GM23248 (cell line): Measurements from ENCODE around the gene PALMD. TPM values are rescaled to one million over a fixed set of nuclear protein-coding genes. Genes with fewer than 3 reads are reported as not detected.

ENCODE experiments used
- DNase-seq: peaks from one replicate; pipeline ENCODE4 v3.0.0-alpha.2; 2015
- H2AFZ ChIP-seq: fragments of 200-600 bp; sonication (generic); 2 replicates; pipeline ENCODE4 v1.6.1; 2016; ENCODE audit warnings: antibody characterized with exemption
- H3F3A ChIP-seq: fragments of 200-600 bp; sonication (generic); 2 replicates; pipeline ENCODE4 v1.6.1; 2016; ENCODE audit warnings: mild to moderate bottlenecking, antibody characterized with exemption, mixed run types; ENCODE audit not compliant: insufficient read depth
- H3K27ac ChIP-seq: fragments of 200-600 bp; sonication (generic); 2 replicates; pipeline ENCODE4 v1.5.1; 2016; ENCODE audit warnings: mild to moderate bottlenecking
- H3K27me3 ChIP-seq: fragments of 200-600 bp; sonication (generic); replicated peaks from 2 replicates; pipeline ENCODE4 v1.6.1; 2016; ENCODE audit warnings: mild to moderate bottlenecking; ENCODE audit not compliant: insufficient read depth
- H3K36me3 ChIP-seq: fragments of 200-600 bp; sonication (generic); 2 replicates; pipeline ENCODE4 v1.6.1; 2016; ENCODE audit warnings: low read depth, mild to moderate bottlenecking
- H3K4me1 ChIP-seq: fragments of 200-600 bp; sonication (generic); 2 replicates; pipeline ENCODE4 v1.6.1; 2016; ENCODE audit warnings: mild to moderate bottlenecking; ENCODE audit not compliant: insufficient read depth
- H3K4me2 ChIP-seq: fragments of 200-600 bp; sonication (generic); one replicate; pipeline ENCODE4 v1.6.1; 2016; ENCODE audit warnings: mild to moderate bottlenecking; ENCODE audit not compliant: unreplicated experiment
- H3K4me3 ChIP-seq: fragments of 200-600 bp; sonication (generic); 2 replicates; pipeline ENCODE4 v1.5.1; 2016; ENCODE audit warnings: mild to moderate bottlenecking
- H3K79me2 ChIP-seq: fragments of 200-600 bp; sonication (generic); 2 replicates; pipeline ENCODE4 v1.6.1; 2016; ENCODE audit warnings: mild to moderate bottlenecking; ENCODE audit not compliant: insufficient read depth
- H3K9ac ChIP-seq: fragments of 200-600 bp; sonication (generic); 2 replicates; pipeline ENCODE4 v1.6.1; 2016; ENCODE audit warnings: mild to moderate bottlenecking
- H3K9me2 ChIP-seq: fragments of 200-600 bp; sonication (generic); 2 replicates; pipeline ENCODE4 v1.6.1; 2016; ENCODE audit warnings: mixed run types, mild to moderate bottlenecking, moderate library complexity; ENCODE audit not compliant: insufficient read depth
- H3K9me3 ChIP-seq: fragments of 200-600 bp; sonication (generic); one replicate; pipeline ENCODE4 v1.6.1; 2017; ENCODE audit warnings: low read depth
- H4K20me1 ChIP-seq: fragments of 200-600 bp; sonication (generic); 2 replicates; pipeline ENCODE4 v1.6.0; 2016; ENCODE audit not compliant: insufficient read depth
- EZH2 ChIP-seq: fragments of 200-600 bp; sonication (generic); IDR thresholded peaks from 2 replicates; pipeline ENCODE4 v1.6.1; 2018; ENCODE audit warnings: antibody characterized with exemption, mild to moderate bottlenecking; ENCODE audit not compliant: insufficient read depth, poor library complexity, severe bottlenecking
- EZH2phosphoT487 ChIP-seq: fragments of 200-600 bp; sonication (generic); IDR thresholded peaks from 2 replicates; pipeline ENCODE4 v1.6.1; 2018; ENCODE audit warnings: antibody characterized with exemption, moderate library complexity, mild to moderate bottlenecking, low read depth; ENCODE audit not compliant: insufficient read depth
- WGBS, 2 experiments: methylation state at CpG; one replicate each; pipeline ENCODE4 v1.1.6; 2015 to 2017; ENCODE audit warnings: low lambda C conversion rate in 2 of 2, low coverage in 1 of 2; ENCODE audit errors: missing lambda C conversion rate in 2 of 2; 5-methylcytosine and 5-hydroxymethylcytosine counted together
- in situ Hi-C: fragments of 300-500 bp; cut with MboI; formaldehyde crosslinking; loops from 2 replicates; pipeline ENCODE4 v1.15.0; 2020
- polyA plus RNA-seq: library from polyadenylated mRNA; unstranded; fragments of >200 nt; fragmentation: Nextera tagmentation; extraction: Ambion mirVana; gene quantifications from 2 replicates; pipeline ENCODE4 v1.2.1, GENCODE V29; 2016
- total RNA-seq: library from RNA; depleted of rRNA; stranded (reverse); fragments of >200 nt; shearing (Covaris generic); gene quantifications from 2 replicates; pipeline ENCODE4 v1.2.3, GENCODE V29; 2014

The PALMD gene
- total and polyA plus RNA-seq, 2 experiments from 2014 or later: 0.09 to 0.11 TPM

DNA sequence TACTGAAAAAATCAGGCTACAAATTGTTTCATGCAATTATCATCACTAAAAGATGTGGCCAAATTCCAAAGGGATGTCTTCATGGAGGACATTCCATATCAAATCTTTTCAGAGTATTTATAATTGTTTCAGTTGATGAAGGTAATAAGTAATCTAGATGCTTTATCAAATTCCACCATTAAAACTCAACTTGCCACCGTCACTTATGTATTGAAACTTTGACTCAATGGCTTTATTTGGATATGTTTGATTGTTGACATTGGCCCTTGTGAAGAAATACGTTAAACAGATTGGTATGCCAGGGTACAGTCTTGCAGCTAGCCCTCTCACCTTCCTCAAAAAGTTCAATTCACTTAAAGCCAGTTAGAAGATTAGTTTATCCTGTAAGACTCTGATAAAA, 32.2 kb upstream of the PALMD start:
- Histone ChIP-seq H3K27ac (no peak overlapping the region), H3K9me2 (no peaks in the 10 kb centered on the region), H3K4me3 (no peak overlapping the region), H3F3A (no peaks in the 10 kb centered on the region), H4K20me1 (no peaks in the 10 kb centered on the region), H3K27me3 (no peaks in the 10 kb centered on the region), H2AFZ (peak overlapping the region; percentile 4; the same call in 1 of the 2 replicates), H3K4me2 (no peak overlapping the region), H3K4me1 (0 out of 2 replicates have a peak, but pooled peaks cover 7% of the 10 kb centered on the region), H3K9me3 (no peaks in the 10 kb centered on the region), H3K79me2 (no peaks in the 10 kb centered on the region), H3K9ac (no peak overlapping the region), H3K36me3 (no peaks in the 10 kb centered on the region)
- WGBS, 2 experiments: 51 to 57% methylated on average over 2 of the region's 2 CpGs
- in situ Hi-C loops: no loop called here
- TF ChIP-seq EZH2 (no peak), EZH2phosphoT487 (no peak)
- DNase-seq: peak; percentile 17

DNA sequence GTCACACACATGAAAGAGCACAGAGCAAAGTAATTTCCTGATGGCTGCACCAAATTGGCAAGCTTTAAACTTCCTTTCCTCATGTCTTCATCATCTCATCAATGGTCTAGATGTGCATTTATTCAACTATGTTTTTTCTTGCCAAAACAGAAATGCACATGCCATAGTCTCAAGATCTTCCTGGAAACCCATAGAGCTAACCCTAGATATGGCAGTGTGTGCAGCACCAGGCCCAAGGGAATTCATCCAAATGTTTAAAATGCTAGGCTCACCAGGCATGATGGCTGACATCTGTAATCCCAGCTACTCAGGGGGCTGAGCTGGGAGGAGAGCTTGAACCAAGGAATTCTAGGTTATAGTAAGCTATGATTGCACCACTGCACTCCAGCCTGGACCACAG, 31.2 kb upstream of the PALMD start:
- H3K4me3 ChIP-seq: no peak overlapping the region
- H3K9ac ChIP-seq: no peak overlapping the region
- no peaks in the 10 kb centered on the region for H3K79me2 ChIP-seq
- in situ Hi-C loops: no loop called here
- TF ChIP-seq EZH2phosphoT487 (no peak), EZH2 (no peak)
- no peaks in the 10 kb centered on the region for H3K9me3 ChIP-seq
- H3K4me2 ChIP-seq: no peak overlapping the region
- no peak for DNase-seq
- no peaks in the 10 kb centered on the region for H3K9me2 ChIP-seq
- H3K36me3 ChIP-seq: no peaks in the 10 kb centered on the region
- H3K27ac ChIP-seq: no peak overlapping the region
- H4K20me1 ChIP-seq: no peaks in the 10 kb centered on the region
- no peaks in the 10 kb centered on the region for H3F3A ChIP-seq
- H3K27me3 ChIP-seq: no peaks in the 10 kb centered on the region
- H2AFZ ChIP-seq: no peak overlapping the region
- 0 out of 2 replicates have a peak, but pooled peaks cover 7% of the 10 kb centered on the region for H3K4me1 ChIP-seq

DNA sequence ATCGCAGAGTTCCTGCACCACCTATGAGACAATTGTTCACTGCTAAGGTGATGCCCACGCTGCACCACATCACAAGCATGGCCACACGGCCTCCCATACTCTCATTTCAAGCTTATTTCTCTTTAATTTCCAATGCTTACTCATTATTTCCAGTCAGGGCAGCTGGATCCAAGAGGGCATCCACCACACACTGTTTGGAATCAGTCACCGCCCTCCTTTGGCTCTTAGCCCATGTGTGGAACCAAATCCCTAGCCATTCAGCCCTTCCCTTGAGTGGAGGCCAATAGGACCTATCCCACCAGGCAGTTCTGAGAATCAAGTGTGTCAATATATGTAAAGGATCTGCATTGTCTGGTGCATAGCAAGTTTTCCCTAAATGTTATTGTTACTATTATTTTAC, 26.3 kb upstream of the PALMD start:
- no peaks in the 10 kb centered on the region for H3K4me1 ChIP-seq
- H3K27me3 ChIP-seq: no peaks in the 10 kb centered on the region
- DNase-seq: no peak
- H3K36me3 ChIP-seq: no peaks in the 10 kb centered on the region
- in situ Hi-C loops: no loop called here
- no peak overlapping the region for H3K4me2 ChIP-seq
- no peaks in the 10 kb centered on the region for H3F3A ChIP-seq
- no peak for TF ChIP-seq EZH2
- no peak for TF ChIP-seq EZH2phosphoT487
- H3K9me2 ChIP-seq: no peaks in the 10 kb centered on the region
- no peaks in the 10 kb centered on the region for H4K20me1 ChIP-seq
- WGBS, 2 experiments: 75% methylated on average over 4 of the region's 4 CpGs
- no peak overlapping the region for H2AFZ ChIP-seq
- H3K9me3 ChIP-seq: no peaks in the 10 kb centered on the region
- no peaks in the 10 kb centered on the region for H3K79me2 ChIP-seq
- no peak overlapping the region for H3K9ac ChIP-seq
- H3K27ac ChIP-seq: no peak overlapping the region
- H3K4me3 ChIP-seq: no peak overlapping the region

DNA sequence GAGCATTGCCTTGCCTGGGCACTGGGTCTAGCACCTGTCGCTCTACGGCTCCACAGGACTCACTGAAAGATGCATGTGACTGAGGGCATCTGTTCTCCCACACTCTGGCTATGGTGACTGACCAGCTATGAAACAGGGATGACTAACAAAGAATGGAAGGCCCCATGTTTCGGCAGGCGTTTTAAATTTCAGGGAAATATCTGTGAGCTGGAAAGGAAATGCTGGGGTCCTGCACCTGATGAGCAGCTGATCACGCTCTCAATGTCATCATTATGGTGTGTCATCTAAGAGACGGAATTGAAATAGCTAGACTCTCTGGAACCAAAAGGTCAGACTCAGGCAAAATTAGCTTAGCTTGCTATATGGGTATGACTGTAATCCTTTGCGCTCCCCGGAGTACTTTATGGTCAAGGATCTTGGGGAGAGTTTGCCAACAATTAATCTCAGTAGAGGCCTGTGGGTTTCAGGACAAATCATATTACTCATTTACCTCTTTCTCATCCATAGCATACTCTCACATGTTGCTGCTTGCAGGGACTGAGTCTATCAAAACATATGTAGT, 24.5 kb upstream of the PALMD start:
- no peaks in the 10 kb centered on the region for H3K4me1 ChIP-seq
- TF ChIP-seq EZH2 (no peak), EZH2phosphoT487 (no peak)
- no peak overlapping the region for H2AFZ ChIP-seq
- no peaks in the 10 kb centered on the region for H3K79me2 ChIP-seq
- no peaks in the 10 kb centered on the region for H3K36me3 ChIP-seq
- in situ Hi-C loops: no loop called here
- H3K27ac ChIP-seq: no peak overlapping the region
- H3K9me3 ChIP-seq: no peaks in the 10 kb centered on the region
- H3K9ac ChIP-seq: no peak overlapping the region
- H3K4me2 ChIP-seq: no peak overlapping the region
- H3K27me3 ChIP-seq: no peaks in the 10 kb centered on the region
- no peaks in the 10 kb centered on the region for H3K9me2 ChIP-seq
- DNase-seq: no peak
- H3K4me3 ChIP-seq: no peak overlapping the region
- no peaks in the 10 kb centered on the region for H3F3A ChIP-seq
- H4K20me1 ChIP-seq: no peaks in the 10 kb centered on the region
- 93 to 98% methylated on average over 8 of the region's 8 CpGs for WGBS, 2 experiments

DNA sequence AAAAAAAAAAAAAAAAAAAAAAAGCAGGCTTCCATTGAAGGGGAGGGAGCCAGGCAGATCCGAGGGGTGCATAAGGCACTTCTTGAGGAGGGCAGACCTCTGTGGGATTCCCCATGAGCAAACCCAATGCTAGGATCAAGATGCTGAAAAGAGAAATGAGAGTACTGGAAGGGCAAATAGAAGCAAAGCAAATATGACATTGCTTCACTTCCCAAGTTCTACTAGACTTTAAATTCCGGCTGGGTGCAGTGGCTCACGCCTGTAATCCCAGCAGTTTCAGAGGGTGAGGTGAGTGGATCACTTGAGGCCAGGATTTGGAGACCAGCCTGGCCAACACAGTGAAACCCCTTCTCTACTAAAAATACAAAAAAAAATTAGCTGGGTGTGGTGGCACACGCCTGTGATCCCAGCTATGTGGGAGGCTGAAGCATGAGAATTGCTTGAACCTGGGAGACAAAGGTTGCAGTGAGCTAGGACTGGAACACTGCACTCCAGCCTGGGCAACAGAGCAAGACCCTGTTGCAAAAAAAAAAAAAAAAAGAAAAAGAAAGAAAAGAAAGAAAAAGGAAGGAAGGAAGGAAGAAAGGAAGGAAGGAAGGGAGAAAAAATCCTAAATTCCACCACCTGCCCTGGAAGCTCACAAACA, 23.1 kb upstream of the PALMD start:
- no peak overlapping the region for H3K27ac ChIP-seq
- no peaks in the 10 kb centered on the region for H3K79me2 ChIP-seq
- H3K4me2 ChIP-seq: no peak overlapping the region
- no peaks in the 10 kb centered on the region for H3K36me3 ChIP-seq
- no peak overlapping the region for H2AFZ ChIP-seq
- no peaks in the 10 kb centered on the region for H3K9me3 ChIP-seq
- in situ Hi-C loops: no loop called here
- no peaks in the 10 kb centered on the region for H3K9me2 ChIP-seq
- 92 to 96% methylated on average over 4 of the region's 4 CpGs for WGBS, 2 experiments
- H3K4me3 ChIP-seq: no peak overlapping the region
- no peak overlapping the region for H3K9ac ChIP-seq
- no peaks in the 10 kb centered on the region for H3K4me1 ChIP-seq
- no peak for DNase-seq
- no peak for TF ChIP-seq EZH2
- TF ChIP-seq EZH2phosphoT487: no peak
- no peaks in the 10 kb centered on the region for H3K27me3 ChIP-seq
- H3F3A ChIP-seq: no peaks in the 10 kb centered on the region
- no peaks in the 10 kb centered on the region for H4K20me1 ChIP-seq
